Smooth muscle cell (in vitro differentiated cells): ENCODE measurements around the gene TMEM121B. TPM values are rescaled to one million over a fixed set of nuclear protein-coding genes. Genes with fewer than 3 reads are reported as not detected.

Experiments
- DNase-seq: peaks from one replicate; lab custom pipeline; 2025; ENCODE audit not compliant: unreplicated experiment; lab: John Stamatoyannopoulos, UW
- H2AFZ ChIP-seq: fragments of 200-600 bp; sonication (generic); 2 replicates; pipeline ENCODE4 v1.6.0; 2016; ENCODE audit warnings: antibody characterized with exemption, low read depth, mild to moderate bottlenecking
- H3F3A ChIP-seq: fragments of 200-600 bp; sonication (generic); 2 replicates; pipeline ENCODE4 v1.6.0; 2017; ENCODE audit warnings: antibody characterized with exemption, low read depth
- H3K27ac ChIP-seq: fragments of 200-600 bp; sonication (generic); 2 replicates; pipeline ENCODE4 v1.5.1; 2016; ENCODE audit warnings: low read depth, mild to moderate bottlenecking
- H3K27me3 ChIP-seq: fragments of 200-600 bp; sonication (generic); 2 replicates; pipeline ENCODE4 v1.6.1; 2016; ENCODE audit warnings: low read depth, mild to moderate bottlenecking
- H3K36me3 ChIP-seq: fragments of 200-600 bp; sonication (generic); 2 replicates; pipeline ENCODE4 v1.5.1; 2016; ENCODE audit warnings: low read depth
- H3K4me1 ChIP-seq: fragments of 200-600 bp; sonication (generic); 2 replicates; pipeline ENCODE4 v1.5.1; 2016; ENCODE audit warnings: low read depth
- H3K4me2 ChIP-seq: fragments of 200-600 bp; sonication (generic); 2 replicates; pipeline ENCODE4 v1.6.0; 2016; ENCODE audit warnings: mild to moderate bottlenecking
- H3K4me3 ChIP-seq: fragments of 200-600 bp; sonication (generic); 2 replicates; pipeline ENCODE4 v1.5.1; 2016; ENCODE audit warnings: mild to moderate bottlenecking
- H3K79me2 ChIP-seq: fragments of 200-600 bp; sonication (generic); 2 replicates; pipeline ENCODE4 v1.6.0; 2016; ENCODE audit warnings: low read depth, mild to moderate bottlenecking
- H3K9ac ChIP-seq: fragments of 200-600 bp; sonication (generic); 2 replicates; pipeline ENCODE4 v1.6.0; 2016; ENCODE audit warnings: low read depth
- H3K9me3 ChIP-seq: fragments of 200-600 bp; sonication (generic); replicated peaks from 2 replicates; pipeline ENCODE4 v1.5.1; 2016; ENCODE audit warnings: low read depth
- H4K20me1 ChIP-seq: fragments of 200-600 bp; sonication (generic); 2 replicates; pipeline ENCODE4 v1.6.0; 2016; ENCODE audit warnings: low read depth
- WGBS: methylation state at CpG from one replicate; pipeline ENCODE4 v1.1.7; 2016; ENCODE audit warnings: low lambda C conversion rate; 5-methylcytosine and 5-hydroxymethylcytosine counted together
- polyA plus RNA-seq: library from polyadenylated mRNA; unstranded; fragments of >200 nt; fragmentation: Nextera tagmentation; extraction: Ambion mirVana; gene quantifications from 2 replicates; pipeline ENCODE4 v1.2.1, GENCODE V29; 2016
- total RNA-seq: library from RNA; depleted of rRNA; stranded (reverse); fragments of >200 nt; gene quantifications from 2 replicates; pipeline ENCODE4 v1.2.3, GENCODE V29; 2014
- TF ChIP-seq, protein P1 (sequence below): fragments of 200-600 bp; sonication (generic); IDR thresholded peaks from 2 replicates; pipeline ENCODE4 v1.5.1; 2017; ENCODE audit warnings: borderline replicate concordance, mild to moderate bottlenecking, antibody characterized with exemption; ENCODE audit not compliant: insufficient read depth, poor library complexity, severe bottlenecking

The TMEM121B gene
- total RNA-seq, result 0.09 TPM in 1 of 2 replicates, not detected in the other
- 0.15 and 0.54 TPM in 2 replicates for polyA plus RNA-seq

DNA sequence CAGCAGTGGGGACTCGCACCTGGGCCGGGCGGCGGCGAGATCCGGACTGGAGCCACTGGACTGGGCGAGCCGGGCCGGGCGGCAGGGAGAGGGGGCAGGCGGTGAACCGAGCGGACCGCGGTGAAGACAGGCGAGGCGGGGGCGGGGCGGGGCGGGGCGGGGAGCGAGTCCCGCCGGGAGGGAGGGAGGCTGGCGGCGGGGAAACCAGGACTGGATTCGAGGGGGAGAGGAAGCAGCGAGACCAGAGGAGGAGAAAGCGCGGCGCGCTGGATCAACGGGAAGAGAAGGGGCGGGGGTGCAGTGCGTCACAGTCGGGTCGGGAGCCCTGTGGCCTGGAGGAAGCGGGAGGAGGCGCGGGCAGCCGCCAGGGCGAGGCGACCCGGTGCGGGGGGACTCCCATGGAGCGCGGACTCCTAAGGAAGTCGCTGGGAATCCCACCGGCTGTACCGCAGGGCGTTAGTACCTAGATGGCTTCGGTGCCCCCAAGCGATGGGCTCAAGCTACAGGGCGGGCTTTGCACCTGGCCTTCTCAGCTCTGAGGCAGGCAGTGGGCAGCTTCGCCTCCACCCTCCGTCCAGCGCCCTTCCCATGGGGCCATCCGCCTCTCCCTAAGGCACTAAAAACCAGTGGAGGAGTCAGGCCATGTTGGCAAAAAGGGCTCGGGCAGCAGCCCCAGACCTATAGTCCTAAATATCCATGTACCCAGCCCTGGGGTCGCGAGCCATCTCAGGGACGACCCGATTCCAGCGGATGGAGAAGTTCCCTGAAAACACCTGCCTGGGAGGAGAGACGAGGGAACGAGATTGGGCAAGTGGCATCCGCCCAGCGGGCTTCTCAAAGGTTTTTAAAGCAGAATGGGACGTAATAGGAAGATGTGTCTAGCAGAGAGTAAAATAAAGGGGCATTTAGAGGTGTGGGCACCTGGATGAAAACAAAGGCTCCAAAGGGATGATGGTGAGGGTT is at the start of gene TMEM121B:
Gene TMEM121B, minus strand, starts transcription at position 128 of the 963 bp plus-strand sequence. CDS start 233 bp downstream, outside the sequence.
- Histone ChIP-seq H3K27ac (no peak within 1 kb of the TSS), H4K20me1 (no peaks in the 10 kb centered on the region), H3K36me3 (no peaks in the 10 kb centered on the region), H3K9ac (no peak within 1 kb of the TSS), H3K27me3 (peaks cover 25% of the 10 kb centered on the region), H3K4me3 (peak within 1 kb of the TSS; percentile 65), H3K4me2 (peak within 1 kb of the TSS; percentile 93), H3K4me1 (peaks cover 9% of the 10 kb centered on the region), H3F3A (no peaks in the 10 kb centered on the region), H3K9me3 (no peaks in the 10 kb centered on the region), H2AFZ (peak within 1 kb of the TSS; percentile 36), H3K79me2 (no peaks in the 10 kb centered on the region)
- peak; percentile 17 for DNase-seq
- TF ChIP-seq, protein P1, sequence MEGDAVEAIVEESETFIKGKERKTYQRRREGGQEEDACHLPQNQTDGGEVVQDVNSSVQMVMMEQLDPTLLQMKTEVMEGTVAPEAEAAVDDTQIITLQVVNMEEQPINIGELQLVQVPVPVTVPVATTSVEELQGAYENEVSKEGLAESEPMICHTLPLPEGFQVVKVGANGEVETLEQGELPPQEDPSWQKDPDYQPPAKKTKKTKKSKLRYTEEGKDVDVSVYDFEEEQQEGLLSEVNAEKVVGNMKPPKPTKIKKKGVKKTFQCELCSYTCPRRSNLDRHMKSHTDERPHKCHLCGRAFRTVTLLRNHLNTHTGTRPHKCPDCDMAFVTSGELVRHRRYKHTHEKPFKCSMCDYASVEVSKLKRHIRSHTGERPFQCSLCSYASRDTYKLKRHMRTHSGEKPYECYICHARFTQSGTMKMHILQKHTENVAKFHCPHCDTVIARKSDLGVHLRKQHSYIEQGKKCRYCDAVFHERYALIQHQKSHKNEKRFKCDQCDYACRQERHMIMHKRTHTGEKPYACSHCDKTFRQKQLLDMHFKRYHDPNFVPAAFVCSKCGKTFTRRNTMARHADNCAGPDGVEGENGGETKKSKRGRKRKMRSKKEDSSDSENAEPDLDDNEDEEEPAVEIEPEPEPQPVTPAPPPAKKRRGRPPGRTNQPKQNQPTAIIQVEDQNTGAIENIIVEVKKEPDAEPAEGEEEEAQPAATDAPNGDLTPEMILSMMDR, result no peak
- WGBS, result 13% methylated on average over 42 of the region's 69 CpGs

DNA sequence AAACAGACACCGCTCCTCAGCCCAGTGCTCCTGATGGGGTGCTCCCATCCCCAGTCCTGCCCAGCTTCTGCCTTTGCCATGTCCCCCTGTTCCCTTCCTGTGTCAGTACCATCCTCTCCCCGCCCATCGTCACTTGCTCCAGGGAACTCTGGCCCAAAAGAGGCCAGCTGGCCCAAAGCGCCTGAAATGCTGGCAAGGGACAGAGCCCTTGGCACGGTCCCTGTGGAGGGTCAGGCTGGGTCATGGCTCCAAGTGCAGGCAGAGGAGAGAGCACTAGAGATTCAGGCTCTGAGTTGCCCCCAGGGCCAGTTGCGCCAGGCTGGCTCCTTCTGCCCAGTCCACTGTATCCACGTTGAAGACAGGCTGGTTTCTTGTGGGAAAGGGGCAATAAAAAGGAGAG is 46.3 kb upstream of the TMEM121B start:
- 89% methylated on average over 7 of the region's 7 CpGs for WGBS
- Histone ChIP-seq H4K20me1 (no peaks in the 10 kb centered on the region), H3F3A (no peaks in the 10 kb centered on the region), H3K4me2 (no peak overlapping the region), H3K9me3 (no peaks in the 10 kb centered on the region), H3K4me3 (no peak overlapping the region), H3K9ac (no peak overlapping the region), H3K27ac (no peak overlapping the region), H3K36me3 (no peaks in the 10 kb centered on the region), H3K79me2 (no peaks in the 10 kb centered on the region), H3K4me1 (peaks cover 7% of the 10 kb centered on the region), H3K27me3 (no peaks in the 10 kb centered on the region), H2AFZ (no peak overlapping the region)
- TF ChIP-seq, protein P1, result no peak
- DNase-seq, result no peak

DNA sequence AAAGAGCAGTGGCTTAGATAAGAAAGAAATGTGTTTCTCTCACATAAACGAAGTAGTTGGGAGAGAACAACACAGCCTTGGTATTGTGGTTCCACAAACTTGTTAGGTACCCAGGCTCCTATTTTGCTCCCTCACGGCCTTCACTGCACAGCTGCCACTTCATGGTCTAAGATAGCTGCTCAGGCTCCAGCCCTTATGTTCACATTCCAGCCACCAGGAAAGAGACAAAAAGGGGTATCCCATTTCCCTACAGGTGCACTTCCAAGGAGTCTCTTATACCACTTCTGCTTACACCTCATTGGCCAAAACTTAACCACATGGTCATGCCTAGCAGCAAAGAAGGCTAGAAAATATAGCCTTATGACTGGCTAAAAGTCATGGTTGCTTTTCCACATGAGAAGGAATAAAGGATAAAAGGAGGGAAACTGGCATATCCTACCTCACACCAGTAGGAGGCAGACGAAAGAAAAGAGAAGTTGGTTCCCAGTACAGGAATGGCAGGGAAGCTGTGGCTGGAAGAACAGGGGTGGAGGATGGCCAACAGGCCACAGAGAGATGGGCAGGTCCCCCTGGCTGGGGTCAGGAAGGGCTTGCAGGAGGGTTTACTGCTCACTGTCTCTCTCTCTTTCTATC is 43.3 kb upstream of the TMEM121B start:
- TF ChIP-seq, protein P1, result peak; percentile 24

More for the DNA sequence above, 43.3 kb upstream of the TMEM121B start:
- H3K9ac ChIP-seq, result no peak overlapping the region
- H2AFZ ChIP-seq, result no peak overlapping the region
- no peaks in the 10 kb centered on the region for H3K9me3 ChIP-seq
- H3K4me1 ChIP-seq, result peaks cover 6% of the 10 kb centered on the region
- H4K20me1 ChIP-seq, result no peaks in the 10 kb centered on the region
- no peak for DNase-seq
- 74% methylated on average over 3 of the region's 3 CpGs for WGBS
- H3K4me2 ChIP-seq, result no peak overlapping the region
- no peak overlapping the region for H3K4me3 ChIP-seq
- no peak overlapping the region for H3K27ac ChIP-seq
- H3K36me3 ChIP-seq, result no peaks in the 10 kb centered on the region
- no peaks in the 10 kb centered on the region for H3F3A ChIP-seq
- no peaks in the 10 kb centered on the region for H3K79me2 ChIP-seq
- H3K27me3 ChIP-seq, result no peaks in the 10 kb centered on the region
